ENCODE measurements around the gene UCP2.

UCP2 gene

GRCh38 chr11:73981051-73981805 lies 1.4 kb downstream of the UCP2 start:
- peaks cover 19% of the 10 kb centered on the region for H3K4me1 ChIP-seq (ENCODE audit: control insufficient read depth, insufficient read depth, low read length)
- H3K9me3 ChIP-seq (ENCODE audit: control insufficient read depth, insufficient read depth, low read length), result no peaks in the 10 kb centered on the region
- peak overlapping the region; percentile 98 for H3K4me3 ChIP-seq (ENCODE audit: low read depth, low read length)
- peaks cover 28% of the 10 kb centered on the region for H3K36me3 ChIP-seq (ENCODE audit: control insufficient read depth, insufficient read depth, low read length)
- H3K27me3 ChIP-seq (ENCODE audit: control insufficient read depth, insufficient read depth, low read length), result no peaks in the 10 kb centered on the region
- H3K9ac ChIP-seq (ENCODE audit: low read depth, low read length), result no peak overlapping the region

- Histone ChIP-seq H3K9ac (ENCODE audit: low read depth, low read length) (no peak overlapping the region), H3K9me3 (ENCODE audit: control insufficient read depth, insufficient read depth, low read length) (no peaks in the 10 kb centered on the region), H3K27me3 (ENCODE audit: control insufficient read depth, insufficient read depth, low read length) (no peaks in the 10 kb centered on the region), H3K36me3 (ENCODE audit: control insufficient read depth, insufficient read depth, low read length) (peaks cover 37% of the 10 kb centered on the region), H3K4me1 (ENCODE audit: control insufficient read depth, insufficient read depth, low read length) (peaks cover 19% of the 10 kb centered on the region), H3K4me3 (ENCODE audit: low read depth, low read length) (no peak overlapping the region)
Measured at GRCh38 chr11:73980001-73980961, 2.4 kb downstream of the UCP2 start.

GRCh38 chr11:73978576-73979086 lies 4.0 kb downstream of the UCP2 start:
- H3K36me3 ChIP-seq (ENCODE audit: control insufficient read depth, insufficient read depth, low read length), result peaks cover 45% of the 10 kb centered on the region
- no peak overlapping the region for H3K4me3 ChIP-seq (ENCODE audit: low read depth, low read length)
- H3K9ac ChIP-seq (ENCODE audit: low read depth, low read length), result no peak overlapping the region
- H3K27me3 ChIP-seq (ENCODE audit: control insufficient read depth, insufficient read depth, low read length), result no peaks in the 10 kb centered on the region
- peaks cover 16% of the 10 kb centered on the region for H3K4me1 ChIP-seq (ENCODE audit: control insufficient read depth, insufficient read depth, low read length)
- no peaks in the 10 kb centered on the region for H3K9me3 ChIP-seq (ENCODE audit: control insufficient read depth, insufficient read depth, low read length)

- Histone ChIP-seq H3K4me1 (ENCODE audit: control insufficient read depth, insufficient read depth, low read length) (peaks cover 14% of the 10 kb centered on the region), H3K36me3 (ENCODE audit: control insufficient read depth, insufficient read depth, low read length) (peaks cover 45% of the 10 kb centered on the region), H3K4me3 (ENCODE audit: low read depth, low read length) (no peak overlapping the region), H3K9me3 (ENCODE audit: control insufficient read depth, insufficient read depth, low read length) (no peaks in the 10 kb centered on the region), H3K27me3 (ENCODE audit: control insufficient read depth, insufficient read depth, low read length) (no peaks in the 10 kb centered on the region), H3K9ac (ENCODE audit: low read depth, low read length) (no peak overlapping the region)
Measured at GRCh38 chr11:73977856-73978519, 4.7 kb downstream of the UCP2 start.

GRCh38 chr11:73976451-73977151 lies 6.0 kb downstream of the UCP2 start:
- H3K27me3 ChIP-seq (ENCODE audit: control insufficient read depth, insufficient read depth, low read length), result no peaks in the 10 kb centered on the region
- H3K4me3 ChIP-seq (ENCODE audit: low read depth, low read length), result no peak overlapping the region
- H3K36me3 ChIP-seq (ENCODE audit: control insufficient read depth, insufficient read depth, low read length), result peaks cover 45% of the 10 kb centered on the region
- H3K9ac ChIP-seq (ENCODE audit: low read depth, low read length), result no peak overlapping the region
- peaks cover 14% of the 10 kb centered on the region for H3K4me1 ChIP-seq (ENCODE audit: control insufficient read depth, insufficient read depth, low read length)
- H3K9me3 ChIP-seq (ENCODE audit: control insufficient read depth, insufficient read depth, low read length), result no peaks in the 10 kb centered on the region

- Histone ChIP-seq H3K36me3 (ENCODE audit: control insufficient read depth, insufficient read depth, low read length) (peaks cover 45% of the 10 kb centered on the region), H3K4me1 (ENCODE audit: control insufficient read depth, insufficient read depth, low read length) (peaks cover 7% of the 10 kb centered on the region), H3K27me3 (ENCODE audit: control insufficient read depth, insufficient read depth, low read length) (no peaks in the 10 kb centered on the region), H3K9ac (ENCODE audit: low read depth, low read length) (no peak overlapping the region), H3K4me3 (ENCODE audit: low read depth, low read length) (no peak overlapping the region), H3K9me3 (ENCODE audit: control insufficient read depth, insufficient read depth, low read length) (no peaks in the 10 kb centered on the region)
Measured at GRCh38 chr11:73975479-73975757, 7.2 kb downstream of the UCP2 start.

GRCh38 chr11:73974604-73975478 lies 7.8 kb downstream of the UCP2 start:
- Histone ChIP-seq H3K9ac (ENCODE audit: low read depth, low read length) (no peak overlapping the region), H3K36me3 (ENCODE audit: control insufficient read depth, insufficient read depth, low read length) (peaks cover 45% of the 10 kb centered on the region), H3K4me3 (ENCODE audit: low read depth, low read length) (no peak overlapping the region), H3K9me3 (ENCODE audit: control insufficient read depth, insufficient read depth, low read length) (no peaks in the 10 kb centered on the region), H3K27me3 (ENCODE audit: control insufficient read depth, insufficient read depth, low read length) (no peaks in the 10 kb centered on the region), H3K4me1 (ENCODE audit: control insufficient read depth, insufficient read depth, low read length) (peaks cover 3% of the 10 kb centered on the region)

GRCh38 chr11:73972620-73973449 lies 9.8 kb downstream of the UCP2 start:
- no peaks in the 10 kb centered on the region for H3K27me3 ChIP-seq (ENCODE audit: control insufficient read depth, insufficient read depth, low read length)
- H3K9ac ChIP-seq (ENCODE audit: low read depth, low read length), result no peak overlapping the region
- H3K4me3 ChIP-seq (ENCODE audit: low read depth, low read length), result no peak overlapping the region
- H3K4me1 ChIP-seq (ENCODE audit: control insufficient read depth, insufficient read depth, low read length), result no peaks in the 10 kb centered on the region
- H3K36me3 ChIP-seq (ENCODE audit: control insufficient read depth, insufficient read depth, low read length), result peaks cover 33% of the 10 kb centered on the region
- H3K9me3 ChIP-seq (ENCODE audit: control insufficient read depth, insufficient read depth, low read length), result no peaks in the 10 kb centered on the region

GRCh38 chr11:73972187-73972586 lies 10.5 kb downstream of the UCP2 start:
- H3K27me3 ChIP-seq (ENCODE audit: control insufficient read depth, insufficient read depth, low read length), result no peaks in the 10 kb centered on the region
- H3K4me1 ChIP-seq (ENCODE audit: control insufficient read depth, insufficient read depth, low read length), result no peaks in the 10 kb centered on the region
- H3K9me3 ChIP-seq (ENCODE audit: control insufficient read depth, insufficient read depth, low read length), result no peaks in the 10 kb centered on the region
- H3K9ac ChIP-seq (ENCODE audit: low read depth, low read length), result no peak overlapping the region
- no peak overlapping the region for H3K4me3 ChIP-seq (ENCODE audit: low read depth, low read length)
- peaks cover 27% of the 10 kb centered on the region for H3K36me3 ChIP-seq (ENCODE audit: control insufficient read depth, insufficient read depth, low read length)

GRCh38 chr11:73971175-73971719 lies 11.4 kb downstream of the UCP2 start:
- no peak overlapping the region for H3K4me3 ChIP-seq (ENCODE audit: low read depth, low read length)
- H3K27me3 ChIP-seq (ENCODE audit: control insufficient read depth, insufficient read depth, low read length), result no peaks in the 10 kb centered on the region
- no peak overlapping the region for H3K9ac ChIP-seq (ENCODE audit: low read depth, low read length)
- no peaks in the 10 kb centered on the region for H3K4me1 ChIP-seq (ENCODE audit: control insufficient read depth, insufficient read depth, low read length)
- H3K36me3 ChIP-seq (ENCODE audit: control insufficient read depth, insufficient read depth, low read length), result peaks cover 17% of the 10 kb centered on the region
- no peaks in the 10 kb centered on the region for H3K9me3 ChIP-seq (ENCODE audit: control insufficient read depth, insufficient read depth, low read length)
